ENCODE results near the gene FAU. TPM values are rescaled to one million over a fixed set of nuclear protein-coding genes. Genes with fewer than 3 reads are reported as not detected.

The FAU gene
- total and polyA plus RNA-seq, 9 of the 15 experiments (the other 6 are each of a cell fraction or from before 2014, with no cell fraction given), result 433 to 1,827 (median 942) TPM

- TF ChIP-seq ZBTB40 (IDR thresholded peaks at IDR 0.05), result peak; percentile 97
- no peak for TF ChIP-seq ZBTB40 (CRISPR knock-in tag; IDR thresholded peaks at IDR 0.05)
- 0 out of 2 replicates have a peak, but pooled peaks have one; percentile 17 for TF ChIP-seq MEF2D (tag; conservative IDR thresholded peaks at IDR 0.05; ENCODE audit: low read depth)
- no peak for TF ChIP-seq ZKSCAN8 (CRISPR knock-in tag; IDR thresholded peaks at IDR 0.05)
- no peak for TF ChIP-seq ZNF518B (CRISPR knock-in tag; IDR thresholded peaks at IDR 0.05)
- TF ChIP-seq RBM34 (IDR thresholded peaks at IDR 0.05; ENCODE audit: borderline replicate concordance, insufficient read depth, low read length), result no peak
- 0 out of 2 replicates have a peak, but pooled peaks have one; percentile 55 for TF ChIP-seq TAF7 (tag; IDR thresholded peaks at IDR 0.05)
- TF ChIP-seq ZNF174 (CRISPR knock-in tag; IDR thresholded peaks at IDR 0.05), result no peak
- peak; percentile 41 for TF ChIP-seq CCNT2 (IDR thresholded peaks at IDR 0.05; ENCODE audit: borderline replicate concordance, extremely low read depth, insufficient read length, low read depth, low read length)
- TF ChIP-seq ZBTB49 (CRISPR knock-in tag; IDR thresholded peaks at IDR 0.05; ENCODE audit: borderline replicate concordance), result no peak
- TF ChIP-seq FOXJ2 (tag; IDR thresholded peaks at IDR 0.05), result no peak
- TF ChIP-seq OTX1 (CRISPR knock-in tag; IDR thresholded peaks at IDR 0.05), result peak; percentile 43; the same call in 1 of the 2 replicates
These were observed 12.5 kb upstream of the FAU start, which contains the start of gene SYVN1 (continued) for GRCh38 chr11:65134240-65134951.
